Body of pancreas (tissue), 4 donors: ENCODE data around the gene RBM23. TPM values are rescaled to one million over a fixed set of nuclear protein-coding genes. Genes with fewer than 3 reads are reported as not detected.
"Not testable (repeated sequence)": the region's sequence is repeated elsewhere in the genome, so short reads cannot be mapped to it uniquely, and the experiment has no call there.

Source experiments
- ATAC-seq: fragments of 150-250 bp; one replicate; pipeline ENCODE4 v1.9.1; 2016
- DNase-seq, 4 donors: peaks; one replicate each; pipeline ENCODE4 v3.0.0-alpha.2; 2019
- H3K27ac ChIP-seq, 4 donors: fragments of 200-600 bp; sonication (generic); 1 replicate in 3 of 4; 2 replicates in 1 of 4; pipeline versions ENCODE4 v1.5.1 to v1.6.1; 2016 to 2019; ENCODE audit warnings: mild to moderate bottlenecking in 1 of 4, mixed read lengths in 1 of 4, moderate library complexity in 1 of 4
- H3K27me3 ChIP-seq, 2 donors: fragments of 200-600 bp; sonication (generic); one replicate each; pipeline ENCODE4 v1.6.0; 2016; ENCODE audit warnings: mild to moderate bottlenecking in 1 of 2
- H3K36me3 ChIP-seq, 2 donors: fragments of 200-600 bp; sonication (generic); replicated peaks in 1 of 2; 2 replicates each; pipeline ENCODE4 v1.5.1; 2016; ENCODE audit warnings: low read depth in 2 of 2; ENCODE audit not compliant: insufficient read depth in 1 of 2
- H3K4me1 ChIP-seq: fragments of 200-600 bp; sonication (generic); one replicate; pipeline ENCODE4 v1.6.0; 2016
- H3K4me3 ChIP-seq, 2 donors: fragments of 200-600 bp; sonication (generic); 1 replicate in 1 of 2; 2 replicates in 1 of 2; pipeline ENCODE4 v1.5.1; 2016 to 2019
- H3K9me3 ChIP-seq, 3 donors: fragments of 200-600 bp; sonication (generic); 1 replicate in 2 of 3; 2 replicates in 1 of 3; pipeline ENCODE4 v1.5.1; 2016
- CTCF ChIP-seq, 7 experiments: fragments of 450-650 bp in 4 of 7; fragments of 200-600 bp in 3 of 7; sonication (generic) in 3 of 7; IDR thresholded peaks; one replicate each; pipeline ENCODE4 v1.5.1; 2016 to 2019; ENCODE audit warnings: antibody characterized with exemption in 7 of 7
- POLR2A ChIP-seq, 3 donors: fragments of 450-650 bp; IDR thresholded peaks; one replicate each; pipeline ENCODE4 v1.6.1; 2016; ENCODE audit warnings: antibody characterized with exemption in 3 of 3, mild to moderate bottlenecking in 2 of 3
- WGBS, 2 donors: methylation state at CpG; one replicate each; pipeline ENCODE4 v1.1.5; 2017; 5-methylcytosine and 5-hydroxymethylcytosine counted together
- intact Hi-C: fragments of 100-400 bp; cut with DNase I; formaldehyde crosslinking; loops from one replicate; pipeline ENCODE4 v1.15.1; 2023
- total RNA-seq, 2 donors: library from RNA; depleted of rRNA; stranded (reverse); fragments of >200 nt; gene quantifications; one replicate each; pipeline ENCODE4 v1.1.0, GENCODE V29; 2016

RBM23 gene
- total RNA-seq, 2 donors from 2014 or later: 39.4 to 219 TPM

GRCh38 chr14:22865424-22866405 is 53.2 kb downstream of the RBM23 start:
- no peak for ATAC-seq
- WGBS, 2 donors: 61 to 68% methylated on average over 6 of the region's 6 CpGs
- H3K36me3 ChIP-seq: no peaks in the 10 kb centered on the region
- peaks cover 8% of the 10 kb centered on the region for H3K4me1 ChIP-seq
- no peak for DNase-seq
- no peak overlapping the region for H3K4me3 ChIP-seq
- no peak overlapping the region for H3K27ac ChIP-seq
- no peaks in the 10 kb centered on the region for H3K27me3 ChIP-seq
- TF ChIP-seq POLR2A (IDR thresholded peaks at IDR 0.05) (no peak), CTCF (IDR thresholded peaks at IDR 0.05) (no peak)
- intact Hi-C loops: no loop called here
- no peaks in the 10 kb centered on the region for H3K9me3 ChIP-seq

GRCh38 chr14:22864979-22865378 is 54.0 kb downstream of the RBM23 start:
- Histone ChIP-seq H3K9me3 (no peaks in the 10 kb centered on the region), H3K27me3 (no peaks in the 10 kb centered on the region), H3K36me3 (no peaks in the 10 kb centered on the region), H3K4me1 (peaks cover under 1% of the 10 kb centered on the region), H3K27ac (no peak overlapping the region), H3K4me3 (no peak overlapping the region)
- TF ChIP-seq POLR2A (IDR thresholded peaks at IDR 0.05): no peak
- no peak for TF ChIP-seq CTCF (IDR thresholded peaks at IDR 0.05)
- no peak for ATAC-seq
- WGBS, 2 donors: 75 to 79% methylated on average over 4 of the region's 4 CpGs
- DNase-seq: no peak
- intact Hi-C loops: no loop called here

GRCh38 chr14:22861651-22862050 is 57.3 kb downstream of the RBM23 start:
- H3K9me3 ChIP-seq: no peaks in the 10 kb centered on the region
- no peak overlapping the region for H3K27ac ChIP-seq
- H3K4me3 ChIP-seq: no peak overlapping the region
- intact Hi-C loops: no loop called here
- DNase-seq (no peak), ATAC-seq (no peak)
- no peaks in the 10 kb centered on the region for H3K36me3 ChIP-seq
- no peaks in the 10 kb centered on the region for H3K27me3 ChIP-seq
- no peaks in the 10 kb centered on the region for H3K4me1 ChIP-seq
- no peak for TF ChIP-seq CTCF (IDR thresholded peaks at IDR 0.05)
- no peak for TF ChIP-seq POLR2A (IDR thresholded peaks at IDR 0.05)

- ATAC-seq, H3K27ac ChIP-seq, H3K4me1 ChIP-seq, H3K27me3 ChIP-seq, H3K9me3 ChIP-seq, intact Hi-C loops, H3K4me3 ChIP-seq, DNase-seq, H3K36me3 ChIP-seq: not testable (repeated sequence)
- 62 to 76% methylated on average over 3 of the region's 3 CpGs for WGBS, 2 donors
Measured at GRCh38 chr14:22860377-22860776, 58.6 kb downstream of the RBM23 start.

- 88 to 89% methylated on average over 5 of the region's 5 CpGs for WGBS, 2 donors
- Histone ChIP-seq H3K27ac (no peak overlapping the region), H3K36me3 (no peaks in the 10 kb centered on the region), H3K9me3 (no peaks in the 10 kb centered on the region), H3K27me3 (no peaks in the 10 kb centered on the region), H3K4me3 (no peak overlapping the region), H3K4me1 (peaks cover 14% of the 10 kb centered on the region)
- no peak for ATAC-seq
- DNase-seq: no peak
- TF ChIP-seq POLR2A (IDR thresholded peaks at IDR 0.05): no peak
- no peak for TF ChIP-seq CTCF (IDR thresholded peaks at IDR 0.05)
- intact Hi-C loops: loop anchor here (5.0 to 10.0 kb wide), 2 partner anchors 34 to 302 kb away; no protein-coding TSS in a partner anchor
Measured at GRCh38 chr14:22856428-22856827, 62.5 kb downstream of the RBM23 start.
